K562 (cell line): ENCODE measurements around the gene TSPOAP1. TPM values are rescaled to one million over a fixed set of nuclear protein-coding genes. Genes with fewer than 3 reads are reported as not detected.

ENCODE experiments used
- ATF1 ChIP-seq, 2 experiments: fragments of 450-650 bp in 1 of 2; IDR thresholded peaks; 2 replicates each; pipeline ENCODE4 v1.6.1; 2016; ENCODE audit warnings: missing compliant biosample characterization in 1 of 2, missing genetic modification characterization in 1 of 2
- ATF6 ChIP-seq: sonication (generic); formaldehyde crosslinking; IDR thresholded peaks from 2 replicates; pipeline ENCODE4 v1.4.0; 2020; ENCODE audit warnings: mild to moderate bottlenecking, missing genetic modification reagents
- CBX3 ChIP-seq, 2 experiments: IDR thresholded peaks; 1 replicate in 1 of 2; 2 replicates in 1 of 2; pipeline ENCODE4 v1.6.1; 2012; ENCODE audit warnings: inconsistent platforms in 2 of 2, low read length in 2 of 2, borderline replicate concordance in 1 of 2, control low read depth in 1 of 2
- MAZ ChIP-seq, 2 experiments: fragments of 450-650 bp in 1 of 2; sonication (generic) in 1 of 2; formaldehyde crosslinking; IDR thresholded peaks in 1 of 2; conservative IDR thresholded peaks in 1 of 2; 2 replicates each; pipeline versions ENCODE4 v1.4.0 to v1.5.0; 2020; ENCODE audit warnings: mild to moderate bottlenecking in 1 of 2, missing genetic modification reagents in 1 of 2
- ZKSCAN3 ChIP-seq: fragments of 250-450 bp; sonication (Bioruptor Pico); IDR thresholded peaks from 2 replicates; pipeline ENCODE4 v1.4.0; 2020
- ZNF431 ChIP-seq: sonication (generic); formaldehyde crosslinking; IDR thresholded peaks from 2 replicates; pipeline ENCODE4 v1.8.0; 2022; ENCODE audit warnings: mild to moderate bottlenecking, missing genetic modification reagents
- polyA plus RNA-seq, 8 experiments: library from polyadenylated mRNA; depleted of rRNA in 4 of 8; stranded (reverse) in 5 of 8; unstranded in 3 of 8; fragments of >200 nt; fragmentation: Nextera tagmentation in 2 of 8; fragmentation: Illumina TruSeq in 1 of 8; extraction: Ambion mirVana in 2 of 8; extraction: Trizol in 1 of 8; gene quantifications; 2 replicates each; pipeline versions ENCODE4 v1.2.1 to v1.2.3, GENCODE V29; 2011 to 2014; ENCODE audit warnings: inconsistent platforms in 1 of 8, missing spikeins in 1 of 8
- total RNA-seq, 7 experiments: library from RNA; depleted of rRNA in 6 of 7; stranded (reverse); fragments of >200 nt in 6 of 7; fragmentation: Illumina TruSeq in 2 of 7; extraction: Trizol in 2 of 7; gene quantifications; 2 replicates each; pipeline versions ENCODE4 v1.2.1 to v1.2.3, GENCODE V29; 2011 to 2021; ENCODE audit warnings: low replicate concordance in 1 of 7
- TF ChIP-seq, protein P1 (sequence below): fragments of 200-600 bp; sonication (generic); IDR thresholded peaks from one replicate; pipeline ENCODE4 v1.6.1; 2012; ENCODE audit warnings: mild to moderate bottlenecking, low read depth, low read length, inconsistent platforms
- TF ChIP-seq, protein P2 (sequence below): sonication (generic); formaldehyde crosslinking; IDR thresholded peaks from 2 replicates; pipeline ENCODE4 v1.8.0; 2023; ENCODE audit warnings: missing genetic modification reagents, mild to moderate bottlenecking, borderline replicate concordance

Gene TSPOAP1
- total and polyA plus RNA-seq, 9 of the 15 experiments (the other 6 are each of a cell fraction or from before 2014, with no cell fraction given) = 0.87 to 3.9 (median 1.8) TPM; not detected in 2

GRCh38 chr17:58353389-58353825 is 24.8 kb upstream of the TSPOAP1 start (continued):
- TF ChIP-seq, protein P1, sequence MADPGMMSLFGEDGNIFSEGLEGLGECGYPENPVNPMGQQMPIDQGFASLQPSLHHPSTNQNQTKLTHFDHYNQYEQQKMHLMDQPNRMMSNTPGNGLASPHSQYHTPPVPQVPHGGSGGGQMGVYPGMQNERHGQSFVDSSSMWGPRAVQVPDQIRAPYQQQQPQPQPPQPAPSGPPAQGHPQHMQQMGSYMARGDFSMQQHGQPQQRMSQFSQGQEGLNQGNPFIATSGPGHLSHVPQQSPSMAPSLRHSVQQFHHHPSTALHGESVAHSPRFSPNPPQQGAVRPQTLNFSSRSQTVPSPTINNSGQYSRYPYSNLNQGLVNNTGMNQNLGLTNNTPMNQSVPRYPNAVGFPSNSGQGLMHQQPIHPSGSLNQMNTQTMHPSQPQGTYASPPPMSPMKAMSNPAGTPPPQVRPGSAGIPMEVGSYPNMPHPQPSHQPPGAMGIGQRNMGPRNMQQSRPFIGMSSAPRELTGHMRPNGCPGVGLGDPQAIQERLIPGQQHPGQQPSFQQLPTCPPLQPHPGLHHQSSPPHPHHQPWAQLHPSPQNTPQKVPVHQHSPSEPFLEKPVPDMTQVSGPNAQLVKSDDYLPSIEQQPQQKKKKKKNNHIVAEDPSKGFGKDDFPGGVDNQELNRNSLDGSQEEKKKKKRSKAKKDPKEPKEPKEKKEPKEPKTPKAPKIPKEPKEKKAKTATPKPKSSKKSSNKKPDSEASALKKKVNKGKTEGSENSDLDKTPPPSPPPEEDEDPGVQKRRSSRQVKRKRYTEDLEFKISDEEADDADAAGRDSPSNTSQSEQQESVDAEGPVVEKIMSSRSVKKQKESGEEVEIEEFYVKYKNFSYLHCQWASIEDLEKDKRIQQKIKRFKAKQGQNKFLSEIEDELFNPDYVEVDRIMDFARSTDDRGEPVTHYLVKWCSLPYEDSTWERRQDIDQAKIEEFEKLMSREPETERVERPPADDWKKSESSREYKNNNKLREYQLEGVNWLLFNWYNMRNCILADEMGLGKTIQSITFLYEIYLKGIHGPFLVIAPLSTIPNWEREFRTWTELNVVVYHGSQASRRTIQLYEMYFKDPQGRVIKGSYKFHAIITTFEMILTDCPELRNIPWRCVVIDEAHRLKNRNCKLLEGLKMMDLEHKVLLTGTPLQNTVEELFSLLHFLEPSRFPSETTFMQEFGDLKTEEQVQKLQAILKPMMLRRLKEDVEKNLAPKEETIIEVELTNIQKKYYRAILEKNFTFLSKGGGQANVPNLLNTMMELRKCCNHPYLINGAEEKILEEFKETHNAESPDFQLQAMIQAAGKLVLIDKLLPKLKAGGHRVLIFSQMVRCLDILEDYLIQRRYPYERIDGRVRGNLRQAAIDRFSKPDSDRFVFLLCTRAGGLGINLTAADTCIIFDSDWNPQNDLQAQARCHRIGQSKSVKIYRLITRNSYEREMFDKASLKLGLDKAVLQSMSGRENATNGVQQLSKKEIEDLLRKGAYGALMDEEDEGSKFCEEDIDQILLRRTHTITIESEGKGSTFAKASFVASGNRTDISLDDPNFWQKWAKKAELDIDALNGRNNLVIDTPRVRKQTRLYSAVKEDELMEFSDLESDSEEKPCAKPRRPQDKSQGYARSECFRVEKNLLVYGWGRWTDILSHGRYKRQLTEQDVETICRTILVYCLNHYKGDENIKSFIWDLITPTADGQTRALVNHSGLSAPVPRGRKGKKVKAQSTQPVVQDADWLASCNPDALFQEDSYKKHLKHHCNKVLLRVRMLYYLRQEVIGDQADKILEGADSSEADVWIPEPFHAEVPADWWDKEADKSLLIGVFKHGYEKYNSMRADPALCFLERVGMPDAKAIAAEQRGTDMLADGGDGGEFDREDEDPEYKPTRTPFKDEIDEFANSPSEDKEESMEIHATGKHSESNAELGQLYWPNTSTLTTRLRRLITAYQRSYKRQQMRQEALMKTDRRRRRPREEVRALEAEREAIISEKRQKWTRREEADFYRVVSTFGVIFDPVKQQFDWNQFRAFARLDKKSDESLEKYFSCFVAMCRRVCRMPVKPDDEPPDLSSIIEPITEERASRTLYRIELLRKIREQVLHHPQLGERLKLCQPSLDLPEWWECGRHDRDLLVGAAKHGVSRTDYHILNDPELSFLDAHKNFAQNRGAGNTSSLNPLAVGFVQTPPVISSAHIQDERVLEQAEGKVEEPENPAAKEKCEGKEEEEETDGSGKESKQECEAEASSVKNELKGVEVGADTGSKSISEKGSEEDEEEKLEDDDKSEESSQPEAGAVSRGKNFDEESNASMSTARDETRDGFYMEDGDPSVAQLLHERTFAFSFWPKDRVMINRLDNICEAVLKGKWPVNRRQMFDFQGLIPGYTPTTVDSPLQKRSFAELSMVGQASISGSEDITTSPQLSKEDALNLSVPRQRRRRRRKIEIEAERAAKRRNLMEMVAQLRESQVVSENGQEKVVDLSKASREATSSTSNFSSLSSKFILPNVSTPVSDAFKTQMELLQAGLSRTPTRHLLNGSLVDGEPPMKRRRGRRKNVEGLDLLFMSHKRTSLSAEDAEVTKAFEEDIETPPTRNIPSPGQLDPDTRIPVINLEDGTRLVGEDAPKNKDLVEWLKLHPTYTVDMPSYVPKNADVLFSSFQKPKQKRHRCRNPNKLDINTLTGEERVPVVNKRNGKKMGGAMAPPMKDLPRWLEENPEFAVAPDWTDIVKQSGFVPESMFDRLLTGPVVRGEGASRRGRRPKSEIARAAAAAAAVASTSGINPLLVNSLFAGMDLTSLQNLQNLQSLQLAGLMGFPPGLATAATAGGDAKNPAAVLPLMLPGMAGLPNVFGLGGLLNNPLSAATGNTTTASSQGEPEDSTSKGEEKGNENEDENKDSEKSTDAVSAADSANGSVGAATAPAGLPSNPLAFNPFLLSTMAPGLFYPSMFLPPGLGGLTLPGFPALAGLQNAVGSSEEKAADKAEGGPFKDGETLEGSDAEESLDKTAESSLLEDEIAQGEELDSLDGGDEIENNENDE = no peak
- no peak for TF ChIP-seq MAZ (CRISPR knock-in tag; conservative IDR thresholded peaks at IDR 0.05 in 1 of 2, IDR thresholded peaks at IDR 0.05 in 1 of 2)
- TF ChIP-seq ATF1 (CRISPR knock-in tag; IDR thresholded peaks at IDR 0.05) = no peak
- TF ChIP-seq ATF1 (tag; IDR thresholded peaks at IDR 0.05) = no peak
- TF ChIP-seq ZNF431 (CRISPR knock-in tag) = 0 out of 2 replicates have a peak, but pooled peaks have one; percentile 39
- 0 out of 2 replicates have a peak, but pooled peaks have one; percentile 3 for TF ChIP-seq ATF6
- no peak for TF ChIP-seq ZKSCAN3 (CRISPR knock-in tag)
- TF ChIP-seq, protein P2, sequence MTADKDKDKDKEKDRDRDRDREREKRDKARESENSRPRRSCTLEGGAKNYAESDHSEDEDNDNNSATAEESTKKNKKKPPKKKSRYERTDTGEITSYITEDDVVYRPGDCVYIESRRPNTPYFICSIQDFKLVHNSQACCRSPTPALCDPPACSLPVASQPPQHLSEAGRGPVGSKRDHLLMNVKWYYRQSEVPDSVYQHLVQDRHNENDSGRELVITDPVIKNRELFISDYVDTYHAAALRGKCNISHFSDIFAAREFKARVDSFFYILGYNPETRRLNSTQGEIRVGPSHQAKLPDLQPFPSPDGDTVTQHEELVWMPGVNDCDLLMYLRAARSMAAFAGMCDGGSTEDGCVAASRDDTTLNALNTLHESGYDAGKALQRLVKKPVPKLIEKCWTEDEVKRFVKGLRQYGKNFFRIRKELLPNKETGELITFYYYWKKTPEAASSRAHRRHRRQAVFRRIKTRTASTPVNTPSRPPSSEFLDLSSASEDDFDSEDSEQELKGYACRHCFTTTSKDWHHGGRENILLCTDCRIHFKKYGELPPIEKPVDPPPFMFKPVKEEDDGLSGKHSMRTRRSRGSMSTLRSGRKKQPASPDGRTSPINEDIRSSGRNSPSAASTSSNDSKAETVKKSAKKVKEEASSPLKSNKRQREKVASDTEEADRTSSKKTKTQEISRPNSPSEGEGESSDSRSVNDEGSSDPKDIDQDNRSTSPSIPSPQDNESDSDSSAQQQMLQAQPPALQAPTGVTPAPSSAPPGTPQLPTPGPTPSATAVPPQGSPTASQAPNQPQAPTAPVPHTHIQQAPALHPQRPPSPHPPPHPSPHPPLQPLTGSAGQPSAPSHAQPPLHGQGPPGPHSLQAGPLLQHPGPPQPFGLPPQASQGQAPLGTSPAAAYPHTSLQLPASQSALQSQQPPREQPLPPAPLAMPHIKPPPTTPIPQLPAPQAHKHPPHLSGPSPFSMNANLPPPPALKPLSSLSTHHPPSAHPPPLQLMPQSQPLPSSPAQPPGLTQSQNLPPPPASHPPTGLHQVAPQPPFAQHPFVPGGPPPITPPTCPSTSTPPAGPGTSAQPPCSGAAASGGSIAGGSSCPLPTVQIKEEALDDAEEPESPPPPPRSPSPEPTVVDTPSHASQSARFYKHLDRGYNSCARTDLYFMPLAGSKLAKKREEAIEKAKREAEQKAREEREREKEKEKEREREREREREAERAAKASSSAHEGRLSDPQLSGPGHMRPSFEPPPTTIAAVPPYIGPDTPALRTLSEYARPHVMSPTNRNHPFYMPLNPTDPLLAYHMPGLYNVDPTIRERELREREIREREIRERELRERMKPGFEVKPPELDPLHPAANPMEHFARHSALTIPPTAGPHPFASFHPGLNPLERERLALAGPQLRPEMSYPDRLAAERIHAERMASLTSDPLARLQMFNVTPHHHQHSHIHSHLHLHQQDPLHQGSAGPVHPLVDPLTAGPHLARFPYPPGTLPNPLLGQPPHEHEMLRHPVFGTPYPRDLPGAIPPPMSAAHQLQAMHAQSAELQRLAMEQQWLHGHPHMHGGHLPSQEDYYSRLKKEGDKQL (CRISPR knock-in tag) = no peak
- no peak for TF ChIP-seq CBX3 (IDR thresholded peaks at IDR 0.05; ENCODE audit: borderline replicate concordance in 1 of 2, low read length in 2 of 2)
